ENCODE measurements around the gene CACFD1. TPM values are rescaled to one million over a fixed set of nuclear protein-coding genes. Genes with fewer than 3 reads are reported as not detected.

Gene CACFD1
- total and polyA plus RNA-seq, 2 of the 13 experiments (the other 11 are each of a cell fraction or from before 2014, with no cell fraction given) = 13.8 to 14.6 TPM

- TF ChIP-seq ZFP91 (CRISPR knock-in tag; IDR thresholded peaks at IDR 0.05; ENCODE audit: borderline replicate concordance) (peak; percentile 71; the same call in 1 of the 2 replicates), DNMT1 (CRISPR knock-in tag; IDR thresholded peaks at IDR 0.05) (no peak), CBFB (CRISPR knock-in tag; IDR thresholded peaks at IDR 0.05) (peak; percentile 88), MLXIP (CRISPR knock-in tag; IDR thresholded peaks at IDR 0.05; ENCODE audit: borderline replicate concordance) (0 out of 2 replicates have a peak, but pooled peaks have one; percentile 49), PRMT3 (CRISPR knock-in tag; IDR thresholded peaks at IDR 0.05; ENCODE audit: borderline replicate concordance, low read depth) (no peak; the same call in 1 of the 2 replicates), ZBTB25 (CRISPR knock-in tag; IDR thresholded peaks at IDR 0.05) (peak; percentile 53; the same call in 1 of the 2 replicates), NONO (IDR thresholded peaks at IDR 0.05) (no peak), NONO (CRISPR knock-in tag; conservative IDR thresholded peaks at IDR 0.05) (no peak), CSRNP2 (CRISPR knock-in tag; conservative IDR thresholded peaks at IDR 0.05; ENCODE audit: low read depth) (no peak), NCOA2 (CRISPR knock-in tag; IDR thresholded peaks at IDR 0.05) (peak; percentile 80), NR2F1 (CRISPR knock-in tag; IDR thresholded peaks at IDR 0.05) (peak; percentile 95 to 97), NFAT5 (CRISPR knock-in tag; IDR thresholded peaks at IDR 0.05) (peak; percentile 87), MED1 (CRISPR knock-in tag; IDR thresholded peaks at IDR 0.05) (peak; percentile 90), ZNF136 (CRISPR knock-in tag; IDR thresholded peaks at IDR 0.05; ENCODE audit: low read depth) (no peak)
Observed at GRCh38 chr9:133506653-133507038, 46.9 kb downstream of the CACFD1 start (continued).

Measured in HepG2 (cell line).